Tibial nerve (tissue), 4 donors: ENCODE measurements around the gene FAM136A.

ENCODE experiments used
- EP300 ChIP-seq, 2 donors: sonication (generic); formaldehyde crosslinking; IDR thresholded peaks; one replicate each; pipeline ENCODE4 v1.6.1; 2017; ENCODE audit warnings: antibody characterized with exemption in 2 of 2, mild to moderate bottlenecking in 1 of 2
- POLR2A ChIP-seq, 2 donors: fragments of 450-650 bp; IDR thresholded peaks; one replicate each; pipeline ENCODE4 v1.6.1; 2017; ENCODE audit warnings: antibody characterized with exemption in 2 of 2, mild to moderate bottlenecking in 2 of 2, moderate library complexity in 2 of 2
- TF ChIP-seq, protein P1 (sequence below), 5 experiments: fragments of 200-600 bp in 3 of 5; fragments of 450-650 bp in 2 of 5; sonication (generic) in 3 of 5; IDR thresholded peaks; one replicate each; pipeline ENCODE4 v1.5.1; 2016 to 2019; ENCODE audit warnings: antibody characterized with exemption in 5 of 5, mild to moderate bottlenecking in 3 of 5, moderate library complexity in 2 of 5

DNA sequence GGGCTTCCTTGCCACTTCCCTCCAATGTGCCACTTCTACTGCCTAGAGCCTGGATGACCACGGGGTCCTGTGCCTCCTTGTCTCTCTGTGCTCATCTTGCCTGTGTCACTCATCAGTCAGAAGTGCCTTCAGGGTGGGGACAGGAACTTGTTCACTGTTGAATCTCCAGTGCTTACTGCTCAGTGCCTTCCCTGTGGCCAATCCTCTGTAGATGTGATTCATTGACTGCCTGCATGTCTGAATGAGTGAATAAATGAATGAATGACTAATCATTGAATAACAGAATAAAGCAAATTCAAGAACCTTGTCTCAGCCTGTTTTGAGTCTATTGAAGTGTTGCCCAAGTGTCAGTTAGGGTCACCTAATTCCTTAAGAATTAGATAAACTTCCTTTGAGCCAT lies 42.3 kb upstream of the FAM136A start:
- TF ChIP-seq, protein P1, sequence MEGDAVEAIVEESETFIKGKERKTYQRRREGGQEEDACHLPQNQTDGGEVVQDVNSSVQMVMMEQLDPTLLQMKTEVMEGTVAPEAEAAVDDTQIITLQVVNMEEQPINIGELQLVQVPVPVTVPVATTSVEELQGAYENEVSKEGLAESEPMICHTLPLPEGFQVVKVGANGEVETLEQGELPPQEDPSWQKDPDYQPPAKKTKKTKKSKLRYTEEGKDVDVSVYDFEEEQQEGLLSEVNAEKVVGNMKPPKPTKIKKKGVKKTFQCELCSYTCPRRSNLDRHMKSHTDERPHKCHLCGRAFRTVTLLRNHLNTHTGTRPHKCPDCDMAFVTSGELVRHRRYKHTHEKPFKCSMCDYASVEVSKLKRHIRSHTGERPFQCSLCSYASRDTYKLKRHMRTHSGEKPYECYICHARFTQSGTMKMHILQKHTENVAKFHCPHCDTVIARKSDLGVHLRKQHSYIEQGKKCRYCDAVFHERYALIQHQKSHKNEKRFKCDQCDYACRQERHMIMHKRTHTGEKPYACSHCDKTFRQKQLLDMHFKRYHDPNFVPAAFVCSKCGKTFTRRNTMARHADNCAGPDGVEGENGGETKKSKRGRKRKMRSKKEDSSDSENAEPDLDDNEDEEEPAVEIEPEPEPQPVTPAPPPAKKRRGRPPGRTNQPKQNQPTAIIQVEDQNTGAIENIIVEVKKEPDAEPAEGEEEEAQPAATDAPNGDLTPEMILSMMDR (IDR thresholded peaks at IDR 0.05): no peak
- TF ChIP-seq EP300 (IDR thresholded peaks at IDR 0.05) (no peak), POLR2A (IDR thresholded peaks at IDR 0.05) (no peak)
